DMS53 treated with DMSO at 0.1 percent for 48 hours (cell line): ENCODE measurements around the gene SGIP1.

Experiments used
- DNase-seq: peaks from one replicate; lab custom pipeline; 2025; ENCODE audit not compliant: unreplicated experiment; lab: John Stamatoyannopoulos, UW

SGIP1 gene

DNA sequence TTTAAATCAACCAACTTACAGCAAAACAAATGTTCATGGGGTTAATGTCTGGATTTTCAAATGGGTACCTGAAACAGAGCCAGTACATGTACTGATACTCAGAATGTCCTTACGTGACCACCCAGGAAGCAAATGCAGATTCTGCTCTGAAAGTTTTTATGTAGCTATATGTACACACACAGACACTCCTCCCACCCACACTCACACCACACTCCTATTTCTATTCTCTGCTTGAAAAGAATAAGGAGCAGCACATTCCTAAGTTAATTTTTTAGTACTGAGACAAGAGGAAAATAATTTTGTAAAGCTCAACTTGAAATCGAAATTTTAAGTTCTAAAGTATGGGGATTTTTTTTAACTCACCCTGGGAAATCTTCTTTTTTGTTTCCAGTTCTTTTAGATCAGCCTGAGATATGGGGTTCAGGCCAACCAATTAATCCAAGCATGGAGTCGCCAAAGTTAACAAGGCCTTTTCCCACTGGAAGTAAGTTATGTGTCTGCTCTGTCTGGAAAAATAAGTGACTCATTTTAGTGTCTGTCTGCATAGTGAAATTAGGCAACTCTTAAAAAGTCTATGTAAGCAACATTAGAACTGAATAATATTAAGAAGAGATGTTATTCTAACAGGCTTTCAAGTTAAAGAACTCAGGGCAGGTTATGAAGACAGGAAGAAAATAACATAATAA is 142.8 kb downstream of the SGIP1 start:
- DNase-seq, result no peak

DNA sequence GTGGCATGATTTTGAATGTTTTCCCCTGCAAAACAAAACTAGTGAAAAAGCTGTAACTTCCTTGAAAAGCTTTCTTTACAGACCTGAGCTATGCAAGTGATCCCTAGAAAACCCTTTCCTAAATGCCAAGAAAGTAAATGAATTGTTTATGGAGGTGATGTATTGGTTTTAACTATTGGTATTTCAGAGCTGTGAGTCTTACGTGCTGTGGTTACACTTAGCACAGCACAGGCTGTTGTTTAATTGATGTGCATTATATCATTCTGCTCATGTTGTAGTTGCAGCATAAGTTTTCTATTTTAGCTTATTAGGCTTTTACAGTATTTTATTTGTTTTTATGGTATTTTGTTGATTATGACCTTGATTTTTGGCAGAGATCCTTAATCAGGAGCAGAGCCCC is 144.2 kb downstream of the SGIP1 start:
- DNase-seq, result no peak

DNA sequence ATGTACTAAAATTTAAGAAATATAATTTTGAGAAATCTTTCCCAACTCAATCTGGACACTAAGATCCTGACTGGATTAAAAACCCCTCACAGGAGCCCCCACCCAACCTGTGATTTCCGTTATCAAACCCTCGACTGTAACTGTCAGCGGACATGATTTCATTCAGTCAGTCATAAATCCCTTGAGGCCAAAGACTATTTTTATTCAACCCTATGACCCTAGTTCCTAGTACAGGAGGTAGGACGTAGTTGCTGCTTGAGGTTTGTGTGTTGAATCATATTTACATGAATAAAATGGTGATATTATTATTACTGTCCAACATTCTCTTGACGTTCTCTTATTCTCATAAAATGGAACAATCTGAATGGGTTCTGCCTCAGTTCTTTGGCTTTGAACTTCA is 145.2 kb downstream of the SGIP1 start:
- DNase-seq, result no peak

DNA sequence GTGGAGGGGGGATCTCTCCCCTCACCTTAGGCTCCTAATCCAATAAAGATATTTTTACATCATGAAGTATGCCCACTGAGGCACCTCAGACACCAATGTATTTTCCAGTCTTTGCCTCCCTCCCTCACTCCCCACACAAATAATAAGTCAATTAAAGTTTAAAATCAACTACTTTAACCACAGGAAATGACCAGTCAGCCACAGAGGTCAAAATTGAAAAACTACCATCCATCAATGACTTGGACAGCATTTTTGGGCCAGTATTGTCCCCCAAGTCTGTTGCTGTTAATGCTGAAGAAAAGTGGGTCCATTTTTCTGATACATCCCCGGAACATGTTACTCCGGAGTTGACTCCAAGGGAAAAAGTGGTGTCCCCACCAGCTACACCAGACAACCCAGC is 147.7 kb downstream of the SGIP1 start:
- DNase-seq, result no peak

DNA sequence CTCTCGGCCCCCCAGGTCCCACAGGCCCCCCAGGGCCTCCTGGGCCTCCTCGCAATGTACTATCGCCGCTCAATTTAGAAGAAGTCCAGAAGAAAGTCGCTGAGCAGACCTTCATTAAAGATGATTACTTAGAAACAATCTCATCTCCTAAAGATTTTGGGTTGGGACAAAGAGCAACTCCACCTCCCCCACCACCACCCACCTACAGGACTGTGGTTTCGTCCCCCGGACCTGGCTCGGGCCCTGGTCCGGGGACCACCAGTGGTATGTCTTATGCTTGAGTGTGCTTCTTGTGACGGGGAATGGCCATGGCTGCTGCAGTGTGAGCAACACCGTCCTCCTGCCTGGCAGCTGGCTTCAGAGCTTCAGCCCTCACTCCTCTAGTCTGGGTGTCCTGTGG is 148.2 kb downstream of the SGIP1 start:
- DNase-seq, result no peak

DNA sequence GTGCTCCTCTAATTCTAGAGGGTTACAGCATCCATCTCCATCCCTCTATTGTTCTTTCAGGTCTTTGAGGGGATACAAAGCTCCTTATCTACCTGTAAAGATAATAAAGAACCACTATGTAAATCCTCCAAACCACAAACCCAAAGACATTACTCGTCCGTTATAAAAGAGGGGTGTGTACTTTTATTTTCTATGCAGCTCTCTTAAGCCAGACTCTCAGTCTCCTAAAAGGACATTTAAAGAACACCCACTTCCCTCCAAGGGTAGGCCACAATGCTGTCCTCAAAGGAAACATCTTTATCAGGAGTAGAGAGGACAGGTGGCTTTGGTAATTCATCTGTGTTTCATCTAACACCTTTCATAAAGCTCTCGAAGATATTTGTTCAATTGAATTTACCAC is 150.4 kb downstream of the SGIP1 start:
- DNase-seq, result no peak

DNA sequence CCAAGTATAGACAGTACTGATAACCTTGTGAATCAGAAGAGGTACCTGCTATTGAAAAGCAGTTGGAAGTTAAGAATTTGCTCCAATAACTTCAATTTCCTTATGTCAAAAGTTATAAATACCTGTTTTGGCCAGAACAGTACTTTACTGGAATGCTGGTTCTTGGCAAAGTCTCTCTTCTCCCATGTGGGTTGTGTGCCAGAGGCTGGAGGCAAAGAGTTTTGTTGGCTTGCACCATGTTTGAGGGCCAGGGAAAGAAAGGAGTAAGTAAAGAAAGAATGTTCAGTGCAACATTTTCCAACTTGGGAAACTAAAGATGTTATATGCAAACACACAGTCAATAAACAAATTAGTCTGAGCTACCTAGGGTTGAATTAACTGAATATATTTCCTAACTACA is 151.3 kb downstream of the SGIP1 start:
- no peak for DNase-seq

DNA sequence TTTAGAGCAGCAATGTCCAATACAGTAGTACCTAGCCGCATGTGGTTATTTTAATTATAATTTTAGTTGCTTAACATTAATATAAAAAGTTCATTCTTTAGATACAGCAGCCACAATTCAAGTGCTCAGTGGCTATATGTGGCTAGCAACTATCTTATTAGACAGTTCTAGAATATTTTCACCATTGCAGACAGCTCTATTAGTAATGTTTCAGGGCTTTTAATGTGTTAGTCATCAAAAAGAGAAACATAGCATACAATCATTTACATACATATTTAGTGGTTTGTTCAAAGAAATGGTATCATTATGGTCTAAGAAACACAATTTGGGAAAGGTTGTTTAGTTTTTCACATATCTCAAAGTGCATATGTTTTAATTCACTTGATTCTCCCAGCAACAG is 151.7 kb downstream of the SGIP1 start:
- DNase-seq, result no peak

DNA sequence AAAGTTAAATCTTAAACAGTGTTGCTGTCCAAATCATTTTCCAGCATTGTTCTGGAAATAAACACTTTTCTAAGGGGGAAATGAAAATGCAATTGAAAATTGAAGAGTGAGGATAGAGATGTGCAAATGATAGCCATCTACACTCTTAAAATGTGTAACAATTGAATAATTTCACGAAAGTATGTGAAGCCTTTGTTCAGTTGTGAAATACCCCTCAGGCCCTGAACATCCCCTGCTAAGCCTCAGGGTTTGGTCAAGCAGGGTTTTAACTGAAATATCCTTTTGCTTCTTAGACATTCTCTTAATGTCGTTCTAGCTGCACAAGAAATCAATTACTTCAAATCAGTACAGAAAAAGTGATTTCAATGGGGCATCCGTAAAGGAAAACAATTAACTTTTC is 152.5 kb downstream of the SGIP1 start:
- DNase-seq, result no peak

DNA sequence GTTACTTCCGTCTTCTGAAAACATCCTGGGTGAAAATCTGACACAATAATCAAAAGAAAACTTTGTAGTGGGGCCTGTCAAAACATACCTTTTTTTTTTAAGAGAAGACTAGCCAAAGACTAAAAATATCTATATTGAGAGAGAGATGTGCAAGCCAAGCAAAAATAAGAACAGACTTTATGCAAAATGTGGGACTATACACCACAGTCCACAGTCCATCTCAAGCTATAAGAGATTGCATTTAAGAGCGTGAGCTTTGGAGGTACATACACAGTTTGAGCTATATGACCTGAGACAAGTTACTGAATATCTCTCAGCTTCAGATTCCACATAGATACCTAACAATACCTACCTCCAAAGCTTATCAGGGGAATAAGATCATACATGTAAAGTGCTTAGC is 153.4 kb downstream of the SGIP1 start:
- no peak for DNase-seq

DNA sequence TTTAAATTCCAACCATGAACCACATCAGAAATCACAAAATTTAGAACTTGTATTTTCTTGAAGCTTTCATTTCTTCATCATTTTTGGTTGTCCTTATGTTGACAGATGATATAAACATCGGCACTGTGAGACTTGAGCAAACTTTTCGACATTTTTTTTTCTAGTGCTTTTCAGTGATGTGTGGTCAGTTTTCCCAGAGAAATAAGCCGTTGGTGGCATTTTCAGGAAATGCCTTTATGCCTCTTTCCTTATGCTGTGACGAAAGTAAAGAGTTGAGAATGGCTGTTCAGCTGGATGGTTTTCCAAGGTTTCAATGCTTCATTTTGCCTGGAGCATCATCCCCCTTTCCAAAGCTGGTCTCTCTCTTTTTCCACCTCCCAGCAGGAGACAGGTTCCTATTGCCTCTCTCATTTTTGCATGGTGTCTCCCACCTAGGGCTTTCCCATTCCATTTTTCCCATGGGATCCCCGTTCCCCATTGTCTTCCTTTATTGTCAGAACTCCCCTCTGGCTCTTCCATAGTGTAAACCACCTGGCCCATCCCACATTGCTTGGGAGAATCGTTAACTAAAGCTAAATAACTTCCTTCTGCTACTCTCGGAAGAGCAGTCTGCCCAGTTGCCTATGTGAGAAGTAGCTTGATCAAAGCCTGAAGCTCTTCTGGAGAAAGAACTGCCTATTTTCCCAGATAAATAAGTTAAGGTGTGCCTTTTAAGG is 156.9 kb downstream of the SGIP1 start:
- no peak for DNase-seq

DNA sequence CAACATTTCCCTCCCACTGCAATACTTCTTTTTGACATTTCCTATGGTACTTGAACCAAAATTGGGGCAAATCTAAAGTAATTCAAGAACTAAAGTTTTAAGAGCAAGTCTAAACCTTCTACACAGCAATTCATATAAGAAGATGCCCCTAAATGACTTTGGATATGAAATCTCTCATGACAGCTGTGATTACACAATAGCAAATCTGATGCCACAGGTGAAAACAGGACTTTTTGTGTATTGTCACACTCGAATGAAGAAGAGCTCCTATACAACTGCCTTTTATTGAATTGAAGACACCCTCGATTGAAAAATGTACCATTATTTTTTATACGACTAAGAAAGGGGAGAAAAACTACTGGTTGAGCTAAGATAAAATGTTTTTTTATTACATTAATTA is 158.7 kb downstream of the SGIP1 start:
- DNase-seq, result peak; percentile 39

DNA sequence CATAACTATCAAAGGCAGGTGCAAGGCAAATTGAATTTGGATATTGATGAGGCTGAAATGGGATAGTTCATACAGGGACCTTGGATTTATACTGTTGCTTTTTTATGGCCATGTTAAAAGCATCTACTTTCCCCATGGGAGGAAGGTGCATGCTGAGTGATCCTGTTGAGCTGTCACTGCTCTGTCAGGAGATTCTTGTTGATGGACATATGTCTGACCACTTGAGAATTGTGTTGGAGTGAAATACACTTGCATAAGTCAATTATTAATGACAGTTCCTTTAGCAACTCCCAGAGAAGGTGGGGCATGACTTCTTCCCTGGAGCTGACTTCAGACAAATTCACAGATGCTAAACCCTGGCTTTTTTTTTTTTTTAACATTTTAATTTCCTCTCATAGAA is 159.9 kb downstream of the SGIP1 start:
- DNase-seq, result peak; percentile 81

DNA sequence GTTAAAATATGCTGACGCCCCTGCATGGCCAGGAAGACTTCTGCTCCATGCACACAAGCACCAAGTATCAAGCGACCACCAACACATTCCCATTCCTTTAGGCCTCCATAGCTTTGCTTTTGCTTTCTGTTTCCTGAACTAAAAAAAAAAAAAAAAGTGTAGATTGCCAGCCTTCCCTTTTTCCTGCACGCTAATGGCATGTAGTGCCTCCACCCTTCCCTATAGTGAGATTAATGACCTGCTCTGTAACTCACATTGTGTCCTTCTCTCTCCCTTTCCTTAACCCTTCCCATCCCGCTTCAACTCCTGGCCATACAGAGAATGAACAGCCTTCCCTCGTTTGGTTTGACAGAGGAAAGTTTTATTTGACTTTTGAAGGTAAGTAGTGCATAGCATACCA is 161.2 kb downstream of the SGIP1 start:
- DNase-seq, result peak; percentile 26

DNA sequence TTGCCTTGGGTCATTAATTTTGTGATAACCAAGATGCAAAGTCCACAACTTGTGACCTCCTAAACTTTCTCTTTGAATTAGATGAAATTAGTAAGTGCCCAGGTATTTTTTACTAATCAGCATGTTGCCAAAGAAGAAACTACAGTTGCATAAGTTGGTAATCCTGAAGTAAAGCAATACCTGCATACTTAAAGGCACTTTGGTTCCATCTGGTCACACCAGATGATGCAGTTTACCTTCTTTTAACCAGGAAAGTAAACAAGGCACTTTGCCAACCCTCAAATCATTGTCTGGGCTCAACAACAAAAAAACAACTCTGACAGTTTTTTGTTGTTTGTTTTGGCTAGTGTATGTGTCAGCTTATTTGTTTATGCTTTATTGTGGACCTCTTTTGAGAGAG is 162.8 kb downstream of the SGIP1 start:
- peak; percentile 62 for DNase-seq

DNA sequence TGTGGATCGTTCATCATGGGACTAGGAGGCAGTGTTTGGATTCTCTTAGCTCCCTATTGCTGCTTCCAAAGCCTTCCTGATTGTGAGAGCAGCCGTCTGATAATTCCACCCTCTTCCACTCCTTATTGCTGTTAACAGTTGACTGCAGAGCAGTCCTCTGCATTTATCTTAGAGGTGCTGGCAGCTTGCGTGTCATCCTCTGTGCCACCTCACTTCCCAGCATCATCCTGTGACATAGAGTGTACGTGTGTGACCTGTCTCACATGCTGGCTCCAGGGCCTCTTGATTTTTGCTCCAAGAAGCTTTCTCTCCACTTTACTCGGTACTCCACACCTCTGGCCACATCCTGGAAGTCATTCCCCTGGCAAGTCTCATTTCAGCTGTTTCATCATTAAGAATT is 165.3 kb downstream of the SGIP1 start:
- no peak for DNase-seq

DNA sequence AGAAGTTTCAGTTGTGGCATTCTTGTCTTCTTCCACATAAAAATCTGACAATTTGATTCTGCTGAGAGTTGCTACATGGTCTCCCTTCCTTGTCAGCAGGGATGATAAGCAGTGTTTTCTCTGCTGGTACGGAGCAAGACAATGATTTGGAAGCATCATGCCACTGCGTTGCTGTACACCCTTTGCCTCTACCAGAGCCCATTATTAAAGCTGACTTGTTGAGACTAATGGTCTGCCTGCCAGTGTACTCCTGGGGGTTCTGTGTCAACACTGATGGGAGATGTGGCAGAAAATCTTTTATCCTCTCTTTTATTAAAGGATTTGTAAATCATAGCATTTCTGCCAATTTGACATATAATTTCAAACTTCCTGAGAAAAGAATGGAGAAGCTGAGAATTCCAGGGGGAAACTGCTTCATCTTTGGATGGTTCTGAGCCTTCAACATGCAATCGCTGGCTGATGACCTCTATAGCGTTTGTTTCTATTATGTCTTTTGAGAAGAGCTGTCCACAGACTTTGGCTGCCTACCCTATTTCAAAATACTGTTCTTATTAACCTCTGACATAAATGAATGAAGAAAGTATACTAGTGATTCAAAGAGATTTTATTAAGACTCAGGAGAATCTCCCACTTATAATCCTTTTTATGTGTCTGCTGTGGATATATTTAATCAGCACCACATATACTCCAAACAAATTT is 170.4 kb downstream of the SGIP1 start:
- DNase-seq, result no peak

DNA sequence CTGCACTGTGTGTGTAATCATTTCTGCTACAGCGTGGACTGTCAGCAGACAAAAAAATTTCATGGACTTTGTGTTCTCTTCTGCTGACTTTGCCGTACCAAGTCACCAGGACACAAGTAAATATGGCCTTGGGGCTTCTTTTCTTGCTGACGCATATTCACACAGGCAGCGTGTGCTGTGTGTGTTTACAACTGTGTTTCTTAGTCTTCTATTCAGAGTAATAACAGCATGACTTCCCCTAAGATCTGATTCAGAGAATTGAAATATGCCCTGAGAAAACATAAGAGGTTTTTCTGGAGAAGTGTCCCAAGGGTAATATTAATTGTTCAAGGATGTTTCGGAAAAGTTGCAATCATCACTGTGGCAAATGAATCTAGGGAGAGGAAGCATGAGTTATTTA is 171.2 kb downstream of the SGIP1 start:
- no peak for DNase-seq

DNA sequence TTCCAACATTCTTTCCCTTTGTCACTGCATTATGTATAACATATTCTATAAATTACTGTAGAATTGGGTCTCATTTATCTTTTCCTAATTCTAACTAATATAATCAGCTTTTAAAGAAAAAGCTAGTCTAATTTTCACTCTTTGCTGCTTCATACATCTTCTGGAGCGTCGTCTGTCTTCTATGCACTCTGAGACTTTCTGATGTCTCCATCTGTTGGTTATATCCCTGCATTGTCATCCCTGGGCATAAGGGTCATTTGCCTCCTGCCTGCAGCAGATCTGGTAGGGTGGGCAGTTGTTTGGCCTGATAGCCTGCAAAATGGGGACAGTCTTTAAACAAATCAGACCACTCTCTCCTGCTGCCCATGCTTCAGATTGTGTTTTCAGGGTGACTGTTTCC is 177.5 kb downstream of the SGIP1 start:
- DNase-seq, result peak; percentile 29

DNA sequence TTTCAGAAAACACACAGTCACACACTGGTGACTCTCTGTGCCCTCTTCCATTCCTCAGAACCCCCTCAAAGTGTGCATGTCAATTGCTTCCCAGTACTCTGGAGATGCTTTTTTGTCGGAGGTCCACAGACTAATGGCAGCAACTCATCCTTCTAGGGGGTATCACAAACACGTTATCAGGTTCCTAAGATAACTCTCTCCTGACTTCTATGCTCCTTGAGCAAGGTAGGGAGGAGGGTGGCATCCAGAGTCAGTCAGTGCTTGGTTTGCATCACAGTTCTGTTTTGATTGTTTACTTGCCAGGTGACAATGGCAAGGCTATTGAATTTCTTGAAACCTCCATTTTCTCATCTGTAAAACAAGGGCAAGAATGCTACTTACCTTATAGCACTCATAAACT is 178.9 kb downstream of the SGIP1 start:
- no peak for DNase-seq

DNA sequence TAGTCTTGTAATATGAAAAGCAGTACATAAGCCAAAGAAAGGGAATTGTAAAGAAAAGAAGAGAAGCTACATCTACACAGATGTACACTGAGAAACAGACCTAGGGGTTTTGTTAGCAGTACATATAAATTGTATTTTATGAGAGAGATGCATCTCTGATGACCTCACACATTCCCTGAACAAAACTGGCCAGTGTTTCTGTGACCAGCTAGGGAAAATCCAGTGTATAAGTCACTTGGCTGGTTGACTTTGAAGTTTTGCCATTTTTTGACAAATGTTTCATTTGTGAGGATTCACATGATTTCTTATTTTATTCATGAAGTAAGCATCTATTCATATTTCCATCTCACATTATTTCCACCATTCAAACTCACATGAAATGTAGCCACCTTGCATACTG is 190.0 kb downstream of the SGIP1 start:
- DNase-seq, result no peak

DNA sequence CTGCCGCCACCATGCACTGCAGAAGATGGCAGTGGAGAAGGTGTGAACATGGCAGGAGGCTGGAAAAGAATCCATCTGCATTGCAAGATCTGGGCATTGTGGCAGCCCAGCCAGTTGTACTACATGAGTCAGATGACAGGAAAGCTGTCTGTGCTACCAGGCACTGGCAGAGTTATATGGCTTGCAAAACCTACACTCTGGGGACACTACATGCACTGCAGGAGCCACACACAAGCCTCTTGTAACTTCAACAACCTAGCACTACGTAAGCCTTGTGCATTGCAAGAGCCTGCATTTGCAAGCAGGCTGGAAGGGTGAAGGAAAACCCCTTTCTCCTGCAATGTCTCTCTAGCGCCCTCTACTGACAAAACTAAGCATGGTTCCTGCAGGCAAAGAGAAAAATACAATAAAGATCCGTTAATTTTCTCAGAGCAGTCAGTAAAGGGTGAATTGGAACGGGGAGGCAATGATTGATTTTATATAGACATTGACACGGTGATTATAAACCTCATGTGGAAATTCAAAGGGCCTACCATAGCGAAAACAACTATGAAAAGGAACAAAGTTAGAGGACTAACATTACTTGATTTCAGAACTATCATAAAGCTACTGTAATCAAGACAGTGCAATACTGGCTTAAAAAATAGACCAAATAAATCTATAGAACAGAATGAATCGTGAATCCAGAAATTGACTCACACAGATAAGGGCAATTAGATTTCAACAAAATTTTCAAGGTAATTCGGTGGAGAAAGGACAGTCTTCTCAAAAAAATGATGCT is 192.1 kb downstream of the SGIP1 start:
- DNase-seq, result peak; percentile 96
